Endothelial cell of umbilical vein (primary cell): ENCODE results near the gene FLNB.

Source experiments
- CTCF ChIP-seq, 2 donors: IDR thresholded peaks; 1 replicate in 1 of 2; 2 replicates in 1 of 2; pipeline ENCODE4 v1.5.1; 2011; ENCODE audit warnings: low read length in 2 of 2, mild to moderate bottlenecking in 2 of 2, moderate library complexity in 2 of 2, control low read depth in 1 of 2, inconsistent platforms in 1 of 2, low read depth in 1 of 2; ENCODE audit not compliant: insufficient read depth in 1 of 2; ENCODE audit errors: extremely low read depth in 1 of 2
- MAX ChIP-seq: IDR thresholded peaks from 2 replicates; pipeline ENCODE4 v1.6.1; 2011; ENCODE audit not compliant: insufficient read depth, insufficient read length
- MYC ChIP-seq: IDR thresholded peaks from one replicate; pipeline ENCODE4 v1.6.1; 2011; ENCODE audit warnings: mild to moderate bottlenecking, low read depth, low read length
- POLR2A ChIP-seq: IDR thresholded peaks from 2 replicates; pipeline ENCODE4 v1.6.1; 2012; ENCODE audit warnings: low read depth, mild to moderate bottlenecking, control low read depth, low read length
- POLR2AphosphoS5 ChIP-seq: IDR thresholded peaks from 2 replicates; pipeline ENCODE4 v1.6.1; 2012; ENCODE audit warnings: low read depth, mild to moderate bottlenecking, control low read depth, low read length, moderate library complexity; ENCODE audit not compliant: insufficient read depth

GRCh38 chr3:58084788-58085543 is 76.7 kb downstream of the FLNB start:
- no peak for TF ChIP-seq CTCF (IDR thresholded peaks at IDR 0.05; ENCODE audit: extremely low read depth in 1 of 2, insufficient read depth in 1 of 2, low read depth in 1 of 2, low read length in 2 of 2)
- no peak for TF ChIP-seq POLR2A
- no peak for TF ChIP-seq POLR2AphosphoS5
- TF ChIP-seq MYC, result no peak
- TF ChIP-seq MAX, result no peak
